Gastroesophageal sphincter (tissue), 3 donors: ENCODE results near the gene FAM177B.

Experiments
- CTCF ChIP-seq, 4 experiments: fragments of 200-600 bp in 2 of 4; fragments of 450-650 bp in 2 of 4; sonication (generic) in 1 of 4; IDR thresholded peaks; one replicate each; pipeline ENCODE4 v1.5.1; 2017 to 2019; ENCODE audit warnings: antibody characterized with exemption in 4 of 4, mild to moderate bottlenecking in 2 of 4, moderate library complexity in 2 of 4
- POLR2AphosphoS5 ChIP-seq: sonication (generic); formaldehyde crosslinking; IDR thresholded peaks from one replicate; pipeline ENCODE4 v1.6.1; 2017; ENCODE audit warnings: antibody characterized with exemption

- TF ChIP-seq CTCF (IDR thresholded peaks at IDR 0.05) (no peak), POLR2AphosphoS5 (no peak)
Observed at GRCh38 chr1:222704260-222704659, 32.7 kb upstream of the FAM177B start.
